DLD1 (cell line): ENCODE results near the gene ATIC.
"Not testable (repeated sequence)": the region's sequence is repeated elsewhere in the genome, so short reads cannot be mapped to it uniquely, and the experiment has no call there.

Source experiments
- in situ Hi-C: cut with HindIII; loops from 2 replicates; pipeline ENCODE4 v1.10.0; 2017; ENCODE audit warnings: low sequenced_read_pairs

ATIC gene

DNA sequence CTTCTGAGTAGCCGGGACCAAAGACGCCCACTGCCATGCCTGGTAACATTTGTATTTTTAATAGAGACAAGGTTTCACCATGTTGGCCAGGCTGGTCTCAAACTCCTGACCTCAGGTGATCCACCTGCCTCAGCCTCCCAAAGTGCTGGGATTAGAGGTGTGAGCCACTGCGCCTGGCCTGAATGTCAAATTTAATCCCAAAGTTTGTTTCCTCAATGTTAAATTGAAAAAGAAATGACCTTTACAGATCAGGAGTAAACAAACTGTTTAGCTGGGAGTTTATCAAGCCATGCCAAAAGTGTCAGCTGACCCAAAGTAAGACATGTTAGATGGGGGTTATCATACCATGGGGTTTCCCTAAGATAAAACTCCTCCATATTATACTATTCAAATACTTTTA, 48.2 kb downstream of the ATIC start:
- in situ Hi-C loops = not testable (repeated sequence)

DNA sequence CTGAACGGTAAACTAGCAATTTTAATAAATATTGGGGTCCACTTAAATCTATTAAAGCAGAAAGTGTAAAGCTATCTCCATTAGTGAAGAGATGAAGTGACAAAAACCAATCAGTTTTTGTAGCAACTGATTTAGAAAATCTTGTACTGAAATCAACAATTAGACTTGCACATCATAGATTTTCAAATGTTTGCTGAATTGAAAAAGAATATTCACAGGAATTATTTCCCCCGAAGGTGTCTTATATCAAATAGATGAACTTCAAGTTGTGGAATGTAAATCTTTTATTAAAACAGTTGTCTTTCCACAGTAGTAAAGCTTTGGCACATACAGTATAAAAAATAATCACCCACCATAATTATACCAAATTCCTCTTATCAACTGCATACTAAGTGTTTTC, 48.7 kb downstream of the ATIC start:
- in situ Hi-C loops = no loop called here

DNA sequence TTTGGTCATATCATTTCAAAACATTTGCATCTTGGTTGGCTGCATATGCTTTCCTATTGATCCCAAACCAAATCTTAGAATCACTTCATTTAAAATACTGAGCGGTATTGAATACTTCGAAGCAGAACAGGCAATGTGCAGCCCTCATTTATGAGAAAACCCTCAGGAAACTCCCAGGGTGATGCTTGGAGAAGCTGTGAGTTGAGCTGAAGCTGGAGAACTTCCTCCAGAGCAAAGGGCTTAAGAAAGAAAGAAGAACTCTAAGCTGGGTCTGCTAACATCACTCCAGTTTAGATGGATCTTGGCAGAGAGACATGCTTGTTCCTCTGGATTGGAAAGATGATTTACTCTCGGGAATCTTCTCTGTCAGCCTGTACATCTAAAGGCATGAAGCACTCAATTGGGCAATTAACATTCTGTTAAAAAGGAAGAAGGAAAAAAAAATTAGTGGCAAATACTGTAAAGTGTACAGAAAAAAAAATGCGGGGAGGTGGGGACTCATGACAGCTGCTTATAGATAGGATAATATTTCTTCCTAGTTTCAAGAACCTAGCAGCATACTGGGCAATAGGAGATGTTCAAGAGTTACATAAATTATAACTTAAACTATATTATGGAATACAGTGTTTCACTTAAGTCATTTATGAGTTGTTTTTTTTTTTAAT, 49.5 kb downstream of the ATIC start:
- in situ Hi-C loops = no loop called here

DNA sequence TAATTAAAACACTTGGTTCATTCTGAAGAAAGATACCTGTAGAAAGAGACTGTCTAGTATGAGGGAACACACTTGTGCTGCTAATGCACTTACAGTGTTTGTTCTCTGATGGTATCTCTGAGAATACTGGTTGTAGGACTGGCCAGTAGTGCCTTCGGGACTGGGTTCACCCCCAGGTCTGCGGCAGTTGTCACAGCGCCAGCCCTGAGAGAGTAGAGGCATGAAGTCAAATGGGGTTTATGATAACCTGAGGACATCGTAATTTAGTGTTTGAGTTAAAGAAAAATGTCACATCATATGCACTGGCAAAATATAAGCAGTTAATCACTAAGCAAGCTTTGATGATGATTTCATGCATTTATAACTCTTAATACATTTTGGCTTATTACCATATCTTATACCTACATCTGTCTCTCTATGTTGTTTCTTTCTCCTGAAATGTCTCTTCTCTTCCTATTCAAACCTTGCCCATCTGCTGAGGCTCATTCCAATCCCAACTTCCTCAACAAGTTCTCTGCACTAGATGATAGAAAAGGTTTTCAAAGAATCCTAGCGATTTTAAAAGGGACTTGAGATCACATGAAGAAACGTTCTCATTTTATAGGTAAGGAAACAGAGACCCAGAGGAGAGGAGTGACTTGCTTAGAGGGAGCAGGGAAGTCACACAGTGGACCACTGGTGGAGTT, 50.2 kb downstream of the ATIC start:
- in situ Hi-C loops = no loop called here

DNA sequence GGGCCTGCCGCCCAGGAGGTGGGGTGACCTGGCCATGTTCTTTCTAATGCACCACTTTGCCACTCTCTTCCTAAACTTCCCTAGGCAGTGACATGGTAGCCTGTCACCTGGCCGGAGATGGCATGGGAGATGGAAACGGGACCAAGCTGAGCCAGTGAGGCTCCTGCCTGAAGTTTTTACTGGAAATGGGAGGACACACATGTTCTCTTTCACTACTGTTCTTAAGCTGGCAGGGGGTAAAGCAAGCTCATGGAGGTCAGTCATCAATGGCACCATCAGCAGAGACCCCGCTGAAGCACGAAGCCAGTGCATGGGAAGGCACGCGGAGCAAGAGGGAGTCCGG, 50.7 kb downstream of the ATIC start:
- in situ Hi-C loops = no loop called here

DNA sequence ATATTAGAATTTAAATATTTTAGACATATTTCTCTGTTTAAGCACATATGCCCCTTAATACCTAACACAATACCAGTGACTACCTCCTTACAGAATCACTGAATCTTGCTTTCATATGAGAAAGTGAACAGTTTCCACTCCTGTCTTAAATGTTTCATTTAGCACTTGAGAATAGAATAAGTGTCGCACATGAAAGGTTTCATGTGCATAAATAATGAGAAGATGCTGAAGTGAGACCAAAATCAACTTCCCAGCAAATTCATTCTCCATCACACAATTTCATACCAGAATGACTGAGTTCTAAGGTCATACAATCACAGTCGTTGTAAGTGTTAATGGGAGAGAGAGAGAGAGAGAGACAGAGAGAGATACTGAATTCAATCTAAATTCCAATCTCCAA, 51.2 kb downstream of the ATIC start:
- in situ Hi-C loops = no loop called here

DNA sequence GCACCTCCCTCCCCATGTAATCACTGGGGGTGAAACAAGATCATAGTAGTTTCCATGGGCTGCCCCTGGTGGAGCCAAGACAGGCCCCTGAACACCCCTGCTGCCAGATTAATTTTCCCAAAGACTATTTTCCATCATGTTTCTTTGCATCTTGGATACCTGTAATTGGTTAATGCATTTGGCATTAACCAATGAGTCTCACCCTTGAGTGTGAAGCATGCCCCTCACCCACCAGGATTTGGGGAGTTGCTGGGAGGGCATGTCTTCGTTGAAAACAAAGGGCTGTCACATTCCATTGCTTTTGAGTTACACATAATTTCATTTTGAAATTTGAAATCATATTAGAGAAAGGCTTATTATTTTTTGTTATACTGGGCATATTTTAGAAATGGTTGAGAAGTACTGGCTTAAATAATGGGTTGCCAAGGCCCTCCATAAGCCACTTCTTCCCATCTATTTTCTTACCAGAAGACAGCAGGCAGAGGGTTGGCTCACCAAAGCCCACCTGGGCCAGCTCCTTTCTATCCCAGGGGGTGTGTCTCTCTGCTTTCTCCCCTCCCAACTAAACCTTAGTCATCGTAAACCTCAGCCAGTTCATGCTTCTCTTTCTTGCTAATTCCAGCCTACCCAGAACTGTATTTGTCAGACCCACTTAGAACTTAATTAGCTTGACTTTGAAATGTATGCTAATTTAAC, 51.8 kb downstream of the ATIC start:
- in situ Hi-C loops = no loop called here

DNA sequence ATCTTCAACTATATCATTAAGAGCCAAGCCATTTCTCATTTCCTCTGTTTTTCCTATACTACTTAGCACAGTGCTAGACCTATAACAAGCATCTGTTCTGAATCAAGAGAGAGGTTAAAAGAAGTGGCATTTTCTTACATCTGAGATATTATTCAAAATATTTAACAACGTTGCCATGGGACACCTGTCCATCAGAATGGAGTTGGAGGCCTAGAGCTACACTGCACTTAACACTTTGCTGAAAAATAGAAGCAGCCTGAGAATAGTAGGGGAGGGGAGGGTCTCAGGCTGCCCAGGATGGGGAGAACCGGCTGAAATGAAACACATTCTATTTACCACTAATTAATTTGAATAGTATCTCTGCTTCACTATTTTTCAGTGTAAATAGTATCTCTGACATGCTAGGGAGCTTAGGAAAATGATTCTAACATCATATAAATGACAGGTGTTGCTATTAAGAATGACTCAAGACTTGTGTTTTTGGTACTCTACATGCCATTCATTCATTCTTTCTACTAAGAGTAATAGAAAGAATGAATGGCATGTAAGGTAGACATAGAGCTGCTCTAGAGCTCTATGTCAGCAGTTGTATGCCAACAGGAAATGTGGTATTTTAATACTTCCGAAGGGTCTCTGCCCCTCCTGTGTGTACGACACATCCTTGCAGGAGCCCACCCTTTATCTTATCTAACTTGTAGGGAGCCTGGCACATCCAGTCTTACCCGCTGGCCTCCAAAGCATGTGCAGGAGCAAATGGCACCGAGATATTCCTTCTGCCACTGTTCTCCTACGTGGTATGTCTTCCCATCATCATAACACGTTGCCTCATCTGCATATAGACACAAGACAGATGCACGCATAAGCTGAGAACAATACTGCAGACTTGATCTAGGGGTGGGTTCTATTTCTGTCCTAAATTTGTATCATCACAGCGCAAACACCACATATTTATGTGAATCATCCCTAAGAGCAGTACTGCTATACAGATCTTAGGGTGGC, 52.6 kb downstream of the ATIC start:
- in situ Hi-C loops = no loop called here

DNA sequence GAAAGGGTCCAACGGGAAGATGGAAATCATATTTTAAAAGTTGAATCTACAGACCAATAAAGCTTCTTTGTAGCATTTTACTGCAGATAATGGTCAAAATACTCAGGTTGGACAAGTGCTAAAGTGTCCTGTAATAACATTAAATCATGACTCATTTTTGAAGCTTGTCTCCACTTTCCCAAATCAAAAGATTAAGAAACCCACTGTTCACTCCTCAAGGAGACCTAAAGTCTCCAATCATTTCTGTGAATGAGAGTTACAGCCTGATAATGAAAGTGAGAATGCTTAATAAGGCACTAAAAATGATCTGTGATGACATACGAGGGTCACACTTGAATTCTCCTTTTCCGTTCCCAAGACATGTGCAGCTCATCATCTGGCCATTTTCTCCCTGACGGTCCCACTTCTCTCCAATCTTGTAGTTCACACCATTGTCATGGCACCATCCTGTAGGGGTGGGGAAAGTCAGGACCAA, 53.4 kb downstream of the ATIC start:
- in situ Hi-C loops = no loop called here

DNA sequence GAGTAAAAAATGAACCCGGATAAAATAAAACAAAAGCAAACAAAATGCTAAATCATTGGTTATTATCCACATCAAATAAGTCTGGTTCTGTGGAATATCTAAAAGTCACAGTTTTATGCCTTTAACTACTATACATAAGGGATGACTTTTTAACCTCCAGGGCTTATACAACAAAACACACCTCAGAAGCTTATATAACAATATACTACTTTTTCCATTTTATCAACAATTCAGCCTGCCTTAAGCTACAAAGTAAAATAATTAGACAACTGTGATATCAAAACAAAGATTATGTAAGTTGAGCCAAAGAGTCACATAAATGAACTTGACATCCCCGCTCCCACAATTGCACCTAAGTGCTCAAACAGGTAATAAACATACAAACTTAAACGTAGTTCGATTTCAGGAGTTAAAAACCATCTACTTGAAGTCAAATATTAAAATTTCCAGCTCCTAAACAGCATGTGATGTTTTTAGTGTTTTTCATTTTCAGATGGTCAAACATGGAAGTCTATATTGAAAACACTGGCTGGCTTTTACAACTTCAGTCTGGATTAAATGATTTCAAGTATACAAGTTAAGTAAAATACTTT, 54.7 kb downstream of the ATIC start:
- in situ Hi-C loops = no loop called here

DNA sequence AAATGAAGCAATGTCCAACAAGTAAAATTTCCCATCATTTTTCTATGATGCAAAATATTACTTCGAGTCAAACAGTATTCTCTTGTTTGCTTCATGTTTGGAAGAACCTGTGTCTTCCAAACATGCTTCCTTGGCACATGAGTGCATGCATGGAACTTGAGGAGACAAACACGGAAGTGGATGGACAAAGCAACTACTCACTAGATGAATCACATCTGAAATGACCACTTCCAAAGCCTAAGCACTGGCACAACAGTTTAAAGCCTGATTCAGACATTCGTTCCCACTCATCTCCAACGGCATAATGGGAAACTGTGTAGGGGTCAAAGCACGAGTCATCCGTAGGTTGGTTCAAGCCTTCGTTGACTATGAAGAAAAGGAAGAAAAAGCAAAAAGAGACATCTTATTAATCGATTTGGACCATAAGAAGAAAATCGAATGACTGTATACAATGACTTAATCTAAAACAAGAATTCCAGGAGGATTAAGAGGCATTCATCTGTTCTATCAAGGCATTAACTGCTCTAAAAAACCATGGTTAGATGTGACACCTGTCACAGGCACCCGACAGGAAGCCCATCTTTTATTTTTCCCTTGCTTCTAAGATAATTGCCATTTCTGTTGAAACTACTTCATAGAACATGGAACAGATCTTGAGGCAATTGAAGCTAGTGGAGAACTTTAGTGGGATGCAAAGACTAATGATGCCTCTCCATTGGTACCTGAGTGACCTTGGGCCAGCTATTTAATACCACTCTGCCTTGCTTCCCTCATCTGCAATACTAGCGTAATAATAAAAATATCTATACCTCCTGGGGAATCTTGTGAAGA, 56.0 kb downstream of the ATIC start:
- in situ Hi-C loops = no loop called here

DNA sequence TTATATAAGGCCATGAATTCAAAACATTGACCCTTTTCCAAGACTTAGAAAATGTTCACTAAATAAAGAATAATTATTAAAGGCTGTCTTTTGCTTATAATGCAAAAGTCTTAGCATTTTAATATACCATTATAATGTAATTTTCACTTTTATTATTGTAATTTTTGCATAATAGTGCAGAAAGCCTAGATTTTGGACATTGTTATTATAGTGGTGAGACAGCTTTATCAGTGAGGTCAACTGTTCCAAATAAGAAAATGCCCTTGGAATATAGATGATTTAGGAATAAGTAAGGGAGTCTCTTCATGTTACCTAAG, 56.6 kb downstream of the ATIC start:
- in situ Hi-C loops = no loop called here

DNA sequence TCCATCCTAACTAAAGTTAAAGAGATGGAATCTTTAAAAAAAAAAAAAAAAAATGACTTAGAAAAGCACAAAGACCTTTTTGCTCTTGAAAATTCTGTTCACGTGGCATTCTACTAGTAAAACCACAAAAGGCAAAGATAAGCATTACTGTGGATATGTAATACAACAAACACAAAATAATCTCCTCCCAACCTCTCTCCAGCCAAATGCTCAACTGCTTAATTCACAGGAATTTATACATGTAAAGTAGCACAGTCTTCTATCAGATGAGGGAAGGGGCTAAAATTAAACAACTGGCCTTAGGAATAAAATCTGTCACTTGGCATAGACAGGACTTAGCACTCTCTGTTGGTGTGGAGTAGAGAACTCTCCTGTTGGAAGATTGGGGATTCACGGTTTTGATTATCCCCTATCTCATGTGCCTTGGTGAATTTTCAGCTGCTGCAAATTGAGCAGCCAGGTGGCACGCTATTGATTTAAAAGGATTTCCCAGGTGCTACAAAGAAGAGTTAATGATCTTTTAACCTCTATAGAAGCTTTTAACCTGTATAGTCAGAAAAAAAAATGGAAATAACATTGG, 57.4 kb downstream of the ATIC start:
- in situ Hi-C loops = no loop called here

DNA sequence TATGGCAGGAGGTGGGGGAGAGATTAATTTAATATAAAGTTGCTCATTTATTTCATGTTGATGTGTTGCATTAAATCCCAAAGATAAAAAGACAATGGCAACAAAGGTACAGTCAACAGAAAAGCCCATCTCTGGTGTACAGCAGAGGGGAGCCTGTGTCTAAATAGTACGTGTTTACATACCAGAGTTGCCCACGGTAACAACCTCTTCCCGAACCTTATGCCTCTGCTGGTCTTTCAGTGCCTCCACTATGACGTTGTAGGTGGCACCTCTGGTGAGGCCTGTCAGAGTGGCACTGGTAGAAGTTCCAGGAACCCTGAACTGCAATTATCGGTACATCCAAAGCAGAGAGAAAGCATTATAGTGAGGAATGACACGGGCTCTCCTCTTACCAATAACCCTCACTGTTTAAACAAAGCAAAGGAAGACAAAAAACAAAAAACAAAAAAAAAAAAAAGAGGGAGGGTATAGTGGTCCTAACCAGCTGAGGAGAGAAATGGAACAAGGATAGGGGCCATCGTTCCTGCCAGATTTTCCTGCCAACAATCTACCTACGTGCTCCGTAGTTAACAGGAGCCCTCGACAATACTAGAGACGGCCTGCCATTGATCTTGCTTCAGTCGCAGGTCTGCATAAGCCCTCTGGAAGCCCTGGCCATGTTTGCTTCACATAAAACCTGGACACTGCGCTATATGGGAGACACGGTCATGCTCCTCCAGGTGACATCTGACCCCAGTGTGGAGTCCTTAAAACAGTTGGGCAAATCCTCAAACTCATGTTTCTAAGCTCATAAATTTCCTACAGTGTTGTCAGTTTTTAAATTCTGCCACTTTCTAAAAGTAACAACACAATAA, 58.5 kb downstream of the ATIC start:
- in situ Hi-C loops = no loop called here

DNA sequence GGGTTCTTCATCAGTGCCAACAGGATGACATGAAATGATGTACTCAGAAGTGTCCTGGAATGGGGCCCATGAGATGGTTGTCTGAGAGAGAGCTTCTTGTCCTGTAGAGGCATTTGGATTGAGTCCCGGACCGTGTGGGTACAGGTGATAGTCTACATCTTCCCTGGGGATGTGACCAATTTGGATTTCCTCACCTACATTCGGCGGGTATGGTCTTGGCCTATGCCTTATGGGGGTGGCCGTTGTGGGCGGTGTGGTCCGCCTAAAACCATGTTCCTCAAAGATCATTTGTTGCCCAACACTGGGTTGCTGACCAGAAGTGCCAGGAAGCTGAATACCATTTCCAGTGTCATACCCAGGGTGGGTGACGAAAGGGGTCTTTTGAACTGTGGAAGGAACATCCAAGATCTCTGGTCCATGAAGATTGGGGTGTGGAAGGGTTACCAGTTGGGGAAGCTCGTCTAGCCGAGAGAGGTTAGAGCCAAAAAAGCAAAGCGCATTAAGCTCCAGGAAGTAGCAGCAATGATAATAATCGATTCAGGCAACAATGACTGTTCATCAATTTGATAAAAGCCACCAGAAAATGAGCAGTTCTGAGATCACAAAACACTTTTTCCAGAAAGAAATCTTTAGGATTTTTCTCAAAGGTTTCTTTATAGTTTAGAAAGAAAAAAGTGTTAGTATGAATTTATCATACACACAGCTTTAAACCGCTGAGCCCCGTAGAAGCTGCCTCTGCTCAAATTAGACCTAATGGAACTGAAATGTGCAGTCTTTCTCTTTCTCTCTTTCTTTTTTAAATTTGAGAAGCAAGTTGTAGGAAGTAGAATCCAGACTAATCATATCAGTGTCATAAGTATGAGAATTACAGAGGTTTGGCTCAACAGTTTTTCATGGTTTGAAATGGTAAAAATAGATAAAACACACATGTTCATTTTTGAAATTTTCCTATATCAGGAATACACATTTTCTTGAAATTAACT, 60.3 kb downstream of the ATIC start:
- in situ Hi-C loops = no loop called here

DNA sequence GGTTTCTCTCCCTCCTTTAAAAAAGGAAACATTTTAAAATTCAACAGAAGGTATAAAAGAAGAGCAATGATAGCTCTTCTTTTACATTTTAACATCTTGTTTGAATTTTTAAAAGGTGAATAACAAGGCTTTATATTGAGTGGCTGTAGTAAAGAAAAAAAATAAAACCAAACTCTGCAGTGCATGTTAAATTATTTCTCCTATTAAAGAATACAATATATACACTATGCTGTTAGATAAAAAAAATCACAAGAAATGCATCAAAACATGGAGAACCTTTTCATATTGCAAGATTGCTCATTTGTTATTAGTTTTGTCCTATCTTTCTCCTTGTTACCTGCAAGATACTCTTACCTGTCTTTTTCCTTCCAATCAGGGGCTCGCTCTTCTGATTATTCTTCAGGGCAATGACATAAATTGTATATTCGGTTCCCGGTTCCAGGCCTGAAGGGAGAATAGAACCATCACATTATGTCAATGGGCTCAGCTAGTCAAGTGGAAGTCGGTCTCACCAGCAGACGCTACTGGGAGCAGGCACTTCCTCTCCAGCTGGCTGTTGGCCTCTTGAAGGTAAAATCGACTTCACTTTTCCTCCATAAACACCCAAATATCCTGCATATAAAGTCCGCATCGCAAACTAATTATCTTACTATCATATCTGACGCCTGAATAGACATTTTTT, 61.2 kb downstream of the ATIC start:
- in situ Hi-C loops = no loop called here

DNA sequence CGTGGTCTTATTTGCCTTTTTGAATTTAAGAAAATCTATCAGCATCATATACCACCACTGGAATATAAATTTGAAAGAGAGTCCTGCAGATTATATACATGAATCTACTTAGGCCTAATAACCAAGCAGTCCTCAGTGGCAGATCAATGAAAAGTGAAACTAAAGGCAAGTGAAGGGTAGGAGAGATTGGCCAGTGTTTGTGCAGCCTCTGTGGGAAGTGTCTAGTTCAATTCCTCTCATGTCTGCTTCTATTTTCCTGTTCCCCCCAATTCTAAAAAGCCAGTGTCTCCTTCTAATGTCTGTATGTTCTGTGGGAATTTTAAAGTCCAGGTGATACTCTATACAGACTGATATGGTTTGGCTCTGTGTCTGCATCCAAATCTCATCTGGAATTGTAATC, 62.1 kb downstream of the ATIC start:
- in situ Hi-C loops = no loop called here
